ENCODE results near the gene LTBR. TPM values are rescaled to one million over a fixed set of nuclear protein-coding genes. Genes with fewer than 3 reads are reported as not detected.
A peak's percentile ranks its signal among the peaks of the same experiment; 100 is the strongest.

The LTBR gene
- total and polyA plus RNA-seq, 5 donors: 30.8 to 54.2 (median 37.6) TPM

GRCh38 chr12:6369916-6370575, 13.9 kb upstream of the LTBR start:
- Histone ChIP-seq H3K4me1 (ENCODE audit: control insufficient read depth, insufficient read depth, low read length) (no peaks in the 10 kb centered on the region), H3K27me3 (ENCODE audit: control insufficient read depth, insufficient read depth) (no peaks in the 10 kb centered on the region), H3K27ac (ENCODE audit: low read length) (no peak overlapping the region), H3K9me3 (ENCODE audit: control insufficient read depth, low read length) (no peaks in the 10 kb centered on the region), H3K4me3 (ENCODE audit: low read length) (no peak overlapping the region)
- DNase-seq: peak in 1 of 3 donors; percentile 11
- intact Hi-C loops (cut with DNase I): no loop called here
- WGBS: 90% methylated on average over 9 of the region's 9 CpGs
- no peak for ATAC-seq

- DNase-seq: peak in 1 of 3 donors; percentile 28
- H3K9me3 ChIP-seq (ENCODE audit: control insufficient read depth, low read length): no peaks in the 10 kb centered on the region
- WGBS: 96% methylated on average over 4 of the region's 4 CpGs
- H3K27me3 ChIP-seq (ENCODE audit: control insufficient read depth, insufficient read depth): no peaks in the 10 kb centered on the region
- intact Hi-C loops (cut with DNase I): no loop called here
- no peak overlapping the region for H3K4me3 ChIP-seq (ENCODE audit: low read length)
- ATAC-seq: no peak
- H3K4me1 ChIP-seq (ENCODE audit: control insufficient read depth, insufficient read depth, low read length): no peaks in the 10 kb centered on the region
- H3K27ac ChIP-seq (ENCODE audit: low read length): no peak overlapping the region
These were observed 13.4 kb upstream of the LTBR start for GRCh38 chr12:6370576-6370935.

DNA sequence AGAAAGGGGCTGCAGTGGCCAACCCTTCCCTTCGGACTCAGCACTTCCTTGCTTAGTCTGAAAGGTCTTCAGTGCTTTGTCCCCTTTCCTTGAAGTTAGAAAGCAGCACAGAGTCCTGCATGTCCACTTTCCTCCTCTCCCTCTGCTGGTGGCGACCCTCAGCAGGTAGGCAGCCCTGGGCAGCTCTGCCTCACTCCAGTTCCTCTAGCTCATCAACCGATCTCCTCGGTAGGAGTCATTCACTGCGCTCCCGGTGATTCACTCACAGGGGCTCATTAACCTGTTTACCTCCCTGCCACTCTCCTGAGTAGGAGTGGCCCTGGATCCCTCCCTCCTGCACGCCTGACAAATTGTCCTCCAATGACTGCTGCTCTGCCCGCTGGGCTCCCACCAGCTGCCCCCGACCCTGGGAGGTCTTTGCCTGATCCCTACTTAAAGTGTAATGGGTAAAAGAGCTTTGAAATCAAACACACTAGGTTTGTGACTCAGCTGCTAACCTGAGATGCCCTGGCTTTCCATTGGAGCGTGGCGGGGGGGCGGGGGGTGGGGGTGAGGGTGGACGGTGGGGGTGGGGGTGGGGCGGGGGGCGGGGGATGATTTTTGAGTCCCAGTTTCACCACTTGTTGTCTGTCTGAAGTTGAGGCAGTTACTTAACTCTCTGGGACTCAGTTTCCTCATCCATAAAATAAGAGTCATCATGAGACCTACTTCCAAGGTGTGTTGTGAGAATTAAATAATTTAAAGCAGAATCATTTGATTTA, 12.8 kb upstream of the LTBR start:
- intact Hi-C loops (cut with DNase I): no loop called here
- Histone ChIP-seq H3K27me3 (ENCODE audit: control insufficient read depth, insufficient read depth) (no peaks in the 10 kb centered on the region), H3K9me3 (ENCODE audit: control insufficient read depth, low read length) (no peaks in the 10 kb centered on the region), H3K4me3 (ENCODE audit: low read length) (no peak overlapping the region), H3K4me1 (ENCODE audit: control insufficient read depth, insufficient read depth, low read length) (no peaks in the 10 kb centered on the region), H3K27ac (ENCODE audit: low read length) (no peak overlapping the region)
- ATAC-seq (no peak), DNase-seq (peak in 1 of 3 donors; percentile 21)
- 58% methylated on average over 15 of the region's 15 CpGs for WGBS

GRCh38 chr12:6372403-6373003, 11.5 kb upstream of the LTBR start:
- intact Hi-C loops (cut with DNase I): no loop called here
- no peak overlapping the region for H3K4me3 ChIP-seq (ENCODE audit: low read length)
- peak overlapping the region; percentile 21 for H3K27ac ChIP-seq (ENCODE audit: low read length)
- ATAC-seq (peak in 1 of 2 donors; percentile 2), DNase-seq (peak in 2 of 3 donors; percentile 52 to 63)
- 52% methylated on average over 8 of the region's 8 CpGs for WGBS
- H3K9me3 ChIP-seq (ENCODE audit: control insufficient read depth, low read length): no peaks in the 10 kb centered on the region
- H3K27me3 ChIP-seq (ENCODE audit: control insufficient read depth, insufficient read depth): no peaks in the 10 kb centered on the region
- H3K4me1 ChIP-seq (ENCODE audit: control insufficient read depth, insufficient read depth, low read length): no peaks in the 10 kb centered on the region

GRCh38 chr12:6373022-6373787, 10.8 kb upstream of the LTBR start:
- DNase-seq: peak in 1 of 3 donors; percentile 17
- Histone ChIP-seq H3K27ac (ENCODE audit: low read length) (no peak overlapping the region), H3K27me3 (ENCODE audit: control insufficient read depth, insufficient read depth) (no peaks in the 10 kb centered on the region), H3K4me1 (ENCODE audit: control insufficient read depth, insufficient read depth, low read length) (no peaks in the 10 kb centered on the region), H3K9me3 (ENCODE audit: control insufficient read depth, low read length) (no peaks in the 10 kb centered on the region), H3K4me3 (ENCODE audit: low read length) (no peak overlapping the region)
- no peak for ATAC-seq
- intact Hi-C loops (cut with DNase I): no loop called here
- 83% methylated on average over 14 of the region's 14 CpGs for WGBS

DNA sequence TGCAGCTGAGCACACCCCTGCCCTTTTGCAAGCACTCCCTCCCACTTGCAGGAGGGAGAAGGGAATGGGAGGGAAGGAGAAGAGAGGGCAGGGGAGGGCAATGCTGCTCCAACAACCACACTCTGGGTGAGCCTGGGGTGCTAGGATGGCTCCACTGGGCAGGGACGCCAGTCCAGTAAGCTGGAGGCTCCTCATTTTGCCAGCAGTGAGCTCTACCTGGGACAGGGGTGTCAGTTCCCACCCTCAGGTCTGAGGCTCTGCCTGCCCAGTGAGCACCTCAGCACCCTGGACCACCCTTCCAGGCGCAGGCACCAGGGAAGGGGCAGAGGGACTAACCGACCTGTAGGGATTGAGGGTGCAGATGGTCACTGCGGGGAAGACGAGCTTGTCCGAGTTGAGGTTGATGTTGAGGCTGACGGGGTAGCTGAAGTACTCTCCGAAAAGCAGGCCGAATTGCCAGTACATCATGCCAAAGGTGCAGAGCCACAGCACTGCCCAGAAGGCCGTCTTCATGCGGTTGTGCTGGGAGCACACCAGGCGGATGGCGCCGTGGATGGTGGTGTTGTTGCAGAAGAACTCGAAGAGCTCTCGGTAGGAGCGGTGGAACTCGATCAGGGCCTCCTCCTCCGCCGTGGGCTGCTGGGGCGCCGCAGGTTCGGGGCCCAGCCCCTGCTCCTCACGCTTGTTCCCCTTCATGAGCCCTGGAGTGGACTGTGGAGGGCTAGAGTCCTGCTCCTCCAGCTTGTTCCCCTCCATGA, 9.8 kb upstream of the LTBR start:
- WGBS: 91% methylated on average over 24 of the region's 24 CpGs
- DNase-seq (peak in 1 of 3 donors; percentile 41), ATAC-seq (no peak)
- Histone ChIP-seq H3K9me3 (ENCODE audit: control insufficient read depth, low read length) (no peaks in the 10 kb centered on the region), H3K27me3 (ENCODE audit: control insufficient read depth, insufficient read depth) (no peaks in the 10 kb centered on the region), H3K4me3 (ENCODE audit: low read length) (no peak overlapping the region), H3K4me1 (ENCODE audit: control insufficient read depth, insufficient read depth, low read length) (no peaks in the 10 kb centered on the region), H3K27ac (ENCODE audit: low read length) (no peak overlapping the region)
- intact Hi-C loops (cut with DNase I): no loop called here

GRCh38 chr12:6374786-6375160, 9.2 kb upstream of the LTBR start:
- 78% methylated on average over 7 of the region's 7 CpGs for WGBS
- no peak overlapping the region for H3K27ac ChIP-seq (ENCODE audit: low read length)
- H3K4me3 ChIP-seq (ENCODE audit: low read length): no peak overlapping the region
- ATAC-seq (no peak), DNase-seq (no peak)
- H3K27me3 ChIP-seq (ENCODE audit: control insufficient read depth, insufficient read depth): no peaks in the 10 kb centered on the region
- H3K4me1 ChIP-seq (ENCODE audit: control insufficient read depth, insufficient read depth, low read length): no peaks in the 10 kb centered on the region
- intact Hi-C loops (cut with DNase I): no loop called here
- H3K9me3 ChIP-seq (ENCODE audit: control insufficient read depth, low read length): no peaks in the 10 kb centered on the region

- intact Hi-C loops (cut with DNase I): no loop called here
- DNase-seq (peak in 2 of 3 donors; percentile 28 to 52), ATAC-seq (no peak)
- Histone ChIP-seq H3K4me3 (ENCODE audit: low read length) (no peak within 1 kb of the TSS), H3K27ac (ENCODE audit: low read length) (no peak within 1 kb of the TSS), H3K27me3 (ENCODE audit: control insufficient read depth, insufficient read depth) (no peaks in the 10 kb centered on the region), H3K9me3 (ENCODE audit: control insufficient read depth, low read length) (no peaks in the 10 kb centered on the region), H3K4me1 (ENCODE audit: control insufficient read depth, insufficient read depth, low read length) (no peaks in the 10 kb centered on the region)
- 89% methylated on average over 15 of the region's 15 CpGs for WGBS
These were observed 8.5 kb upstream of the LTBR start, which contains the start of gene SCNN1A for GRCh38 chr12:6375269-6376078. Gene SCNN1A, minus strand, starts transcription at chr12:6375563. Its CDS starts 780 bp downstream, at chr12:6374783.

DNA sequence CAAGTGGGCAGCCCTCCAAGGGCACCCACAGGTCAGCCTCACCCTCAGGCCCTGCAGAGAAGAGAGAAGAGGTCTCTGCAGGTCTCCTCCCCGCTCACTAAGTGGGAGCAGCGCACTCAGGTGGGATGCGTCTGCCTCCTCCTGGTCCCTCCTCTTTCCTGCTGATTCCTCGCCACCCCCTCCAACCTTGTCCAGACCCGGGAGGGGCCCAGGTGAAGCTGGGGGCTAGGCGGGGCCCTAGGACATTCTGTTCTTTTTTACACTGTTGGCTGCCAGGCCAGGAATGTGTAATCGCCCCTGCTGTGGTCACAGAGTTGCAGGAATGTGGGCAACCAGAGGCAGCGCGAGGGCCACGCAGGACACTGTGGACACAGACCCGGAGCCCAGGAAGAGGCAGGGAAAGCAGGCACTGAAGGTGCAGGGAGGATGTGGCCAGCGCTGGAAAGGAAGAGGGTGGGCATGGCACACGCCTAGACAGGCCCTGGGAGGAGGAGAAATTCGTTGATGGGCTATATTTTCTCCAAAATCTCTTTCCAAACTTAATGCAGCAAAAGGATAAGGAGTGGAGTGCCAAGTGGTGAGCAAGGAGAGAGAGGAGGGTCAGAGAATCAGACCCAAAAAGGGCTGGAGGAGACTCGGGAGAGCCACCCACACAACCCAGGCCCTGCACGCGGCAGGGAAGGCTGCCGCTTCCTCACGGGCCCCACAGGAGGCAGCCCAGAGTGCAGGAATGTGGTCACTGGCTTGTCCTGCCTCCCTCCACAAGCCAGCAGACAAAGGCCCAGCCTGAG, 7.7 kb upstream of the LTBR start:
- intact Hi-C loops (cut with DNase I): no loop called here
- Histone ChIP-seq H3K27ac (ENCODE audit: low read length) (no peak overlapping the region), H3K4me3 (ENCODE audit: low read length) (no peak overlapping the region), H3K9me3 (ENCODE audit: control insufficient read depth, low read length) (no peaks in the 10 kb centered on the region), H3K27me3 (ENCODE audit: control insufficient read depth, insufficient read depth) (no peaks in the 10 kb centered on the region), H3K4me1 (ENCODE audit: control insufficient read depth, insufficient read depth, low read length) (no peaks in the 10 kb centered on the region)
- WGBS: 52% methylated on average over 19 of the region's 19 CpGs
- peak; percentile 64 to 77 (median 76) for DNase-seq
- ATAC-seq: peak; percentile 76 to 79

Measured in right cardiac atrium (tissue), 5 donors.